Measurements from ENCODE around the gene PDE4D. TPM values are rescaled to one million over a fixed set of nuclear protein-coding genes. Genes with fewer than 3 reads are reported as not detected.

The PDE4D gene
- total RNA-seq, 1 experiment from 2014 or later, result 3.6 TPM

DNA sequence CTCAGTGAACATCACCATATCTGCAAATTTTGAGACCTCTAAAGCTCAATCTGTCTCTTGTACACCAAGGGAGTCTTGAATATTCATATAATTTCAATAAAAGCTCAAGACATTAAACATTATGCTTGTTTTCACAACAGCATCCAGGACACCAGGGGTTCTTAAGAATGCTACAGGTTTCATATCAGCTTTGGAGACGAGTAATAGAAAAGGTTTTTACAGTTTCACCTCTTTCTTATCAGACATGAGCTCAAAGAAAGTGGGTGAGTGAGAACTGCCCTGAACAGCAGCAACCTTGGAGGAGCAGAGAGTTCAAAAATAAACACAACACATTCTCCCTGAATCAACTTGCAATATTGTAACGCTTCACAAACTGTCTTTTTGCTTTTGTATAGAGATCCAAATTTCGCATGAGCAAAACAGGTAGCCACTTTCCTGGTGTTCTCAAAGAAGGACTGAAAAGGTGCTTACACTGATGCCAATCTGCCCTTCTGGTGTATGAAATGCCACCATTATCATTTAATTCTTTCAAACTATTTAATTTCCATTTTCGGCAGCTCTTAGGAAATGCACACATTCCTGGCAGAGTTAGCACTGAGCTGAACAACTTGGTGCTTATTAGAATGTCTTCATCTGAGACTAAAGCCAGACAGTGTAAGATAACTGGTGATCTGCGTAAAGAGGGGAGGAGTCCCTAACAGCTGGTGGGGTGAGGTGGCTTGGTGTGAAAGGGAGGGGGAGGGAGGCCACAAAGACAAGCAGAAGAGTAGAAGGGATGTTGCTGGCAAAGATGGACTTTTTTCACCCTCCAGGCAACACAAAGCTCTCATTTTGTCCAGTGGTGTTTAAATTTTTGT lies 535.3 kb downstream of the PDE4D start:
- Histone ChIP-seq H3K4me3 (ENCODE audit: low read length) (no peak overlapping the region), H3K27me3 (ENCODE audit: low read length) (no peaks in the 10 kb centered on the region), H3K9me2 (replicated peaks; ENCODE audit: low read length) (no peaks in the 10 kb centered on the region), H3K9ac (ENCODE audit: low read length) (no peak overlapping the region), H3F3A (ENCODE audit: low read length, unreplicated experiment) (no peaks in the 10 kb centered on the region), H3K4me1 (ENCODE audit: insufficient read depth, low read length) (no peaks in the 10 kb centered on the region), H3K9me3 (ENCODE audit: low read length) (no peaks in the 10 kb centered on the region), H4K20me1 (ENCODE audit: low read length) (no peaks in the 10 kb centered on the region), H3K36me3 (ENCODE audit: low read depth, low read length) (no peaks in the 10 kb centered on the region), H3K4me2 (ENCODE audit: low read length) (no peak overlapping the region), H3K79me2 (ENCODE audit: low read length) (no peaks in the 10 kb centered on the region), H2AFZ (ENCODE audit: low read length) (no peak overlapping the region), H3K27ac (ENCODE audit: low read length) (no peak overlapping the region)
- ATAC-seq, result no peak
- intact Hi-C loops (cut with micrococcal nuclease), result no loop called here
- POLR2A ChIA-PET (ENCODE audit: unreplicated experiment), result interaction anchor here (0.6 kb wide), 1 partner anchor 11 kb away, joined by 3 read pairs; no protein-coding TSS in a partner anchor
- no TSS peak for BruUV-seq (replicated peaks)
- no peak for DNase-seq
- no peak for TF ChIP-seq EZH2 (IDR thresholded peaks at IDR 0.05; ENCODE audit: low read length, unreplicated experiment)
- TF ChIP-seq, protein P1, sequence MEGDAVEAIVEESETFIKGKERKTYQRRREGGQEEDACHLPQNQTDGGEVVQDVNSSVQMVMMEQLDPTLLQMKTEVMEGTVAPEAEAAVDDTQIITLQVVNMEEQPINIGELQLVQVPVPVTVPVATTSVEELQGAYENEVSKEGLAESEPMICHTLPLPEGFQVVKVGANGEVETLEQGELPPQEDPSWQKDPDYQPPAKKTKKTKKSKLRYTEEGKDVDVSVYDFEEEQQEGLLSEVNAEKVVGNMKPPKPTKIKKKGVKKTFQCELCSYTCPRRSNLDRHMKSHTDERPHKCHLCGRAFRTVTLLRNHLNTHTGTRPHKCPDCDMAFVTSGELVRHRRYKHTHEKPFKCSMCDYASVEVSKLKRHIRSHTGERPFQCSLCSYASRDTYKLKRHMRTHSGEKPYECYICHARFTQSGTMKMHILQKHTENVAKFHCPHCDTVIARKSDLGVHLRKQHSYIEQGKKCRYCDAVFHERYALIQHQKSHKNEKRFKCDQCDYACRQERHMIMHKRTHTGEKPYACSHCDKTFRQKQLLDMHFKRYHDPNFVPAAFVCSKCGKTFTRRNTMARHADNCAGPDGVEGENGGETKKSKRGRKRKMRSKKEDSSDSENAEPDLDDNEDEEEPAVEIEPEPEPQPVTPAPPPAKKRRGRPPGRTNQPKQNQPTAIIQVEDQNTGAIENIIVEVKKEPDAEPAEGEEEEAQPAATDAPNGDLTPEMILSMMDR (conservative IDR thresholded peaks at IDR 0.05; ENCODE audit: low read depth, low read length), result no peak
- TF ChIP-seq EZH2phosphoT487 (IDR thresholded peaks at IDR 0.05; ENCODE audit: borderline replicate concordance, low read length), result no peak
- CTCF ChIA-PET, result no interaction called here

DNA sequence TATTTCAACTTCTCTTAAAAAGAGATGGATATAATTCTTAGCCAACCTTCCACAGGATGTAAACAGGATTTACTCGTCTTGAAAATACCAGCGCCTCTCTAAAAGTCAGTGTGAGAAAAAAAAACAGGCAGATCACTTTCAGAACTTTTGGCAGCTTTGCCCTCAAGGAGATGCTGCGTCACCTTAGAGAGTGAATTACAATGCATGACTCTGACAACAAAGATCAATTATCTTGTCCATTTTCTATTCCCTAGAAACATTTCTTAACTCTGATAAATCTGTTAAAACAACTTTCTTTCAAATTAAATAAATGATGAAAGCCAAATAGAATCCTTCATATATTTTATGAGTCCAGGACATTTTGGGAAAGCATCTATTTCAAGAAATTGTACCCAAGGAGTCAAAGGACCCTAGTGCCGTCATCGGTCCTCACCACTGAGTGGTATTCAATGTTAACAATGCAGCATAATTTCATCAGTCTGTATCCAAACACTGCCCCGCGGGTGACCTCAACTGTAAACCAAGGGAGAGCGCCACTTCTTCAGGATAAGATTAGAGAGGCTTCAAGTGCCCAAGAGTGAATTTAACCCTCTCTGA lies 536.0 kb downstream of the PDE4D start:
- Histone ChIP-seq H3K4me3 (ENCODE audit: low read length) (no peak overlapping the region), H3K79me2 (ENCODE audit: low read length) (no peaks in the 10 kb centered on the region), H3K27me3 (ENCODE audit: low read length) (no peaks in the 10 kb centered on the region), H3K4me2 (ENCODE audit: low read length) (no peak overlapping the region), H3F3A (ENCODE audit: low read length, unreplicated experiment) (no peaks in the 10 kb centered on the region), H3K36me3 (ENCODE audit: low read depth, low read length) (no peaks in the 10 kb centered on the region), H2AFZ (ENCODE audit: low read length) (no peak overlapping the region), H3K9me2 (replicated peaks; ENCODE audit: low read length) (no peaks in the 10 kb centered on the region), H3K9ac (ENCODE audit: low read length) (no peak overlapping the region), H3K27ac (ENCODE audit: low read length) (no peak overlapping the region), H3K4me1 (ENCODE audit: insufficient read depth, low read length) (no peaks in the 10 kb centered on the region), H3K9me3 (ENCODE audit: low read length) (no peaks in the 10 kb centered on the region), H4K20me1 (ENCODE audit: low read length) (no peaks in the 10 kb centered on the region)
- ChIA-PET CTCF (no interaction called here), POLR2A (ENCODE audit: unreplicated experiment) (no interaction called here)
- TF ChIP-seq, protein P1 (conservative IDR thresholded peaks at IDR 0.05; ENCODE audit: low read depth, low read length), result no peak
- TF ChIP-seq EZH2phosphoT487 (IDR thresholded peaks at IDR 0.05; ENCODE audit: borderline replicate concordance, low read length) (no peak), EZH2 (IDR thresholded peaks at IDR 0.05; ENCODE audit: low read length, unreplicated experiment) (no peak)
- no TSS peak for BruUV-seq (replicated peaks)
- DNase-seq, result no peak
- intact Hi-C loops (cut with micrococcal nuclease), result no loop called here
- no peak for ATAC-seq
